Measurements from ENCODE around the gene SF1. TPM values are rescaled to one million over a fixed set of nuclear protein-coding genes. Genes with fewer than 3 reads are reported as not detected.
A peak's percentile ranks its signal among the peaks of the same experiment; 100 is the strongest.

Gene SF1
- total and polyA plus RNA-seq, 9 of the 15 experiments (the other 6 are each of a cell fraction or from before 2014, with no cell fraction given), result 13.1 to 334 (median 111) TPM

DNA sequence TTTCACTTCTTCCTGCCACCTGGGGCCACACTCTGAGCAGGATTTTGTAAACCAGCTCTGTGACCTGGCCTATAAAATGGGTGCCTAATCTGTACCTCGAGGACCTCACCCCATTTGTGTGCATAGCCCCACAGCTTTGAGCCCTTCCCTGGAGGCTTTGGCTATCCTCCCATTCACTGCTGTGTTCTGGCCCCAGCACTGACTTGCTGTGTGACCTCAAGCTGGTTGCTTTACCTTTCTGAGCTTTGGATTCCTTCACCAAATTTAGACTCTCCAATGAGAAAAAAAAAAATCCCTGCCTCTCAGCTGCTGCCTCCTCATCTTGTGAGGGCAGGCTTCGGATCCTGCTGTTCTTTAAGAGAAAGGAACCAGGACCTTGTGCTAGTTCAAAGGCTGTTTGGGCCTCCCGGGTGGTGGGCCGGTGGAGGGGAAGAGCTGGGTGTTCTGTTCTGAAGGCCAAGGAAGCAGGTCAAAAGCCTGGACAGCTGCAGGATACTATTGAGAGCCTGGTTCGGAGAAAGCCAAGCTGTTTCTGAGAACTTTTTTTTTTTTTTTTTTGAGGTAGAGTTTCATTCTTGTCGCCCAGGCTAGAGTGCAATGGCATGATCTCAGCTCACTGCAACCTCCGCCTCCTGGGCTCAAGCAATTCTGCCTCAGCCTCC, 17.5 kb downstream of the SF1 start (continued):
- TF ChIP-seq SRSF3 (IDR thresholded peaks at IDR 0.05; ENCODE audit: insufficient read depth, low read length), result no peak
- peak; percentile 99 for TF ChIP-seq BCOR (IDR thresholded peaks at IDR 0.05)
- TF ChIP-seq, protein P1, sequence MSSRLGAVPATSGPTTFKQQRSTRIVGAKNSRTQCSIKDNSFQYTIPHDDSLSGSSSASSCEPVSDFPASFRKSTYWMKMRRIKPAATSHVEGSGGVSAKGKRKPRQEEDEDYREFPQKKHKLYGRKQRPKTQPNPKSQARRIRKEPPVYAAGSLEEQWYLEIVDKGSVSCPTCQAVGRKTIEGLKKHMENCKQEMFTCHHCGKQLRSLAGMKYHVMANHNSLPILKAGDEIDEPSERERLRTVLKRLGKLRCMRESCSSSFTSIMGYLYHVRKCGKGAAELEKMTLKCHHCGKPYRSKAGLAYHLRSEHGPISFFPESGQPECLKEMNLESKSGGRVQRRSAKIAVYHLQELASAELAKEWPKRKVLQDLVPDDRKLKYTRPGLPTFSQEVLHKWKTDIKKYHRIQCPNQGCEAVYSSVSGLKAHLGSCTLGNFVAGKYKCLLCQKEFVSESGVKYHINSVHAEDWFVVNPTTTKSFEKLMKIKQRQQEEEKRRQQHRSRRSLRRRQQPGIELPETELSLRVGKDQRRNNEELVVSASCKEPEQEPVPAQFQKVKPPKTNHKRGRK (tag; IDR thresholded peaks at IDR 0.05), result no peak
- peak; percentile 75 for TF ChIP-seq CHD4 (IDR thresholded peaks at IDR 0.05; ENCODE audit: insufficient read depth, insufficient replicate concordance, low read depth, low read length, poor library complexity, severe bottlenecking)
- TF ChIP-seq MCM5 (IDR thresholded peaks at IDR 0.05; ENCODE audit: low read depth), result no peak
- no peak for TF ChIP-seq SETDB1 (IDR thresholded peaks at IDR 0.05; ENCODE audit: low read length)
- no peak for TF ChIP-seq MTF1 (CRISPR knock-in tag; IDR thresholded peaks at IDR 0.05; ENCODE audit: borderline replicate concordance)
- TF ChIP-seq GATAD2B (IDR thresholded peaks at IDR 0.05; ENCODE audit: borderline replicate concordance), result no peak
- peak; percentile 70 to 88 for TF ChIP-seq KDM1A (IDR thresholded peaks at IDR 0.05)
- TF ChIP-seq ELF4 (CRISPR knock-in tag; IDR thresholded peaks at IDR 0.05), result no peak
- TF ChIP-seq, protein P2, sequence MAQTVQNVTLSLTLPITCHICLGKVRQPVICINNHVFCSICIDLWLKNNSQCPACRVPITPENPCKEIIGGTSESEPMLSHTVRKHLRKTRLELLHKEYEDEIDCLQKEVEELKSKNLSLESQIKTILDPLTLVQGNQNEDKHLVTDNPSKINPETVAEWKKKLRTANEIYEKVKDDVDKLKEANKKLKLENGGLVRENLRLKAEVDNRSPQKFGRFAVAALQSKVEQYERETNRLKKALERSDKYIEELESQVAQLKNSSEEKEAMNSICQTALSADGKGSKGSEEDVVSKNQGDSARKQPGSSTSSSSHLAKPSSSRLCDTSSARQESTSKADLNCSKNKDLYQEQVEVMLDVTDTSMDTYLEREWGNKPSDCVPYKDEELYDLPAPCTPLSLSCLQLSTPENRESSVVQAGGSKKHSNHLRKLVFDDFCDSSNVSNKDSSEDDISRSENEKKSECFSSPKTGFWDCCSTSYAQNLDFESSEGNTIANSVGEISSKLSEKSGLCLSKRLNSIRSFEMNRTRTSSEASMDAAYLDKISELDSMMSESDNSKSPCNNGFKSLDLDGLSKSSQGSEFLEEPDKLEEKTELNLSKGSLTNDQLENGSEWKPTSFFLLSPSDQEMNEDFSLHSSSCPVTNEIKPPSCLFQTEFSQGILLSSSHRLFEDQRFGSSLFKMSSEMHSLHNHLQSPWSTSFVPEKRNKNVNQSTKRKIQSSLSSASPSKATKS (CRISPR knock-in tag; IDR thresholded peaks at IDR 0.05), result no peak
- TF ChIP-seq POLR2AphosphoS2 (IDR thresholded peaks at IDR 0.05; ENCODE audit: low read length), result no peak
- TF ChIP-seq ETV1 (tag; conservative IDR thresholded peaks at IDR 0.05; ENCODE audit: low read depth), result no peak
- no peak for TF ChIP-seq SPI1 (IDR thresholded peaks at IDR 0.05; ENCODE audit: borderline replicate concordance, low read depth, low read length)
- TF ChIP-seq, protein P3, sequence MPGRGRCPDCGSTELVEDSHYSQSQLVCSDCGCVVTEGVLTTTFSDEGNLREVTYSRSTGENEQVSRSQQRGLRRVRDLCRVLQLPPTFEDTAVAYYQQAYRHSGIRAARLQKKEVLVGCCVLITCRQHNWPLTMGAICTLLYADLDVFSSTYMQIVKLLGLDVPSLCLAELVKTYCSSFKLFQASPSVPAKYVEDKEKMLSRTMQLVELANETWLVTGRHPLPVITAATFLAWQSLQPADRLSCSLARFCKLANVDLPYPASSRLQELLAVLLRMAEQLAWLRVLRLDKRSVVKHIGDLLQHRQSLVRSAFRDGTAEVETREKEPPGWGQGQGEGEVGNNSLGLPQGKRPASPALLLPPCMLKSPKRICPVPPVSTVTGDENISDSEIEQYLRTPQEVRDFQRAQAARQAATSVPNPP (IDR thresholded peaks at IDR 0.05; ENCODE audit: borderline replicate concordance, insufficient read depth, insufficient read length), result no peak
- peak in 1 of 2 experiments; percentile 68; a peak in 1 of 4 replicates for TF ChIP-seq RCOR1 (IDR thresholded peaks at IDR 0.05; ENCODE audit: borderline replicate concordance in 1 of 2, low read depth in 2 of 2, low read length in 2 of 2)
- TF ChIP-seq HNRNPH1 (optimal IDR thresholded peaks at IDR 0.05; ENCODE audit: low read depth, low read length), result no peak
- TF ChIP-seq SNRNP70 (optimal IDR thresholded peaks at IDR 0.05; ENCODE audit: low read depth, low read length), result peak; percentile 17
- TF ChIP-seq ZFP36 (IDR thresholded peaks at IDR 0.05; ENCODE audit: low read depth, low read length, partially characterized antibody), result peak; percentile 94
- no peak for TF ChIP-seq POLR3G (IDR thresholded peaks at IDR 0.05; ENCODE audit: extremely low read depth, insufficient read length, insufficient replicate concordance)
- no peak for TF ChIP-seq NCOA6 (IDR thresholded peaks at IDR 0.05)
- no peak for TF ChIP-seq FOXA1 (IDR thresholded peaks at IDR 0.05; ENCODE audit: borderline replicate concordance)
- TF ChIP-seq HNRNPL (IDR thresholded peaks at IDR 0.05; ENCODE audit: low read depth, low read length), result no peak
- TF ChIP-seq, protein P4, sequence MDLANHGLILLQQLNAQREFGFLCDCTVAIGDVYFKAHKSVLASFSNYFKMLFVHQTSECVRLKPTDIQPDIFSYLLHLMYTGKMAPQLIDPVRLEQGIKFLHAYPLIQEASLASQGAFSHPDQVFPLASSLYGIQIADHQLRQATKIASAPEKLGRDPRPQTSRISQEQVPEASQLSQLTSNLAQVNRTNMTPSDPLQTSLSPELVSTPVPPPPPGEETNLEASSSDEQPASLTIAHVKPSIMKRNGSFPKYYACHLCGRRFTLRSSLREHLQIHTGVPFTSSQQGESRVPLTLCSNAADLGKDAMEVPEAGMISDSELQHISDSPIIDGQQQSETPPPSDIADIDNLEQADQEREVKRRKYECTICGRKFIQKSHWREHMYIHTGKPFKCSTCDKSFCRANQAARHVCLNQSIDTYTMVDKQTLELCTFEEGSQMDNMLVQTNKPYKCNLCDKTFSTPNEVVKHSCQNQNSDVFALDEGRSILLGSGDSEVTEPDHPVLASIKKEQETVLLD (IDR thresholded peaks at IDR 0.05), result no peak

Data from K562 (cell line).